GM12873 (cell line): Measurements from ENCODE around the gene CHCHD6.

Source experiments
- CTCF ChIP-seq: IDR thresholded peaks from 2 replicates; pipeline ENCODE4 v1.5.1; 2012; ENCODE audit warnings: low read depth, mild to moderate bottlenecking, moderate library complexity, low read length, control low read depth; ENCODE audit not compliant: insufficient read depth; ENCODE audit errors: missing control alignments

CHCHD6 gene

DNA sequence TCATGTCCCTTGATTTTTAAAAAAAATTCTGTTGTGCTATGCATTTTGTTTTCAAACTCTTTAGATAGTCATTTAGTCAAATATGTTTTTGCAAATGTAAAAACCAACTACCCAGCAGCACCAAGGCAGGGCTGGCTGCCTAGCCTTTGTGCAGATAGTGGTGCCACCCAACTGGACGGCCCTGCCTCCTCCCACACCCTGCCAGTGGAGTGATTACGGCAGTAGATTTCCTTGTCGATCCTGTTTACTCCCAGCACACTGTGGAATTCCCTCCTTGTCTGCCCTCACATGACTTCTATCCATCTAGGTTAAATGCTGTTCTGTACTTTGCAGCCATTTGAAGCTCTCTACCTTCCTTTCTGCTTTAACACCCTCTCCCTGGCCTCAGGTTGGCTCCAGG is 199.5 kb downstream of the CHCHD6 start:
- no peak for TF ChIP-seq CTCF

DNA sequence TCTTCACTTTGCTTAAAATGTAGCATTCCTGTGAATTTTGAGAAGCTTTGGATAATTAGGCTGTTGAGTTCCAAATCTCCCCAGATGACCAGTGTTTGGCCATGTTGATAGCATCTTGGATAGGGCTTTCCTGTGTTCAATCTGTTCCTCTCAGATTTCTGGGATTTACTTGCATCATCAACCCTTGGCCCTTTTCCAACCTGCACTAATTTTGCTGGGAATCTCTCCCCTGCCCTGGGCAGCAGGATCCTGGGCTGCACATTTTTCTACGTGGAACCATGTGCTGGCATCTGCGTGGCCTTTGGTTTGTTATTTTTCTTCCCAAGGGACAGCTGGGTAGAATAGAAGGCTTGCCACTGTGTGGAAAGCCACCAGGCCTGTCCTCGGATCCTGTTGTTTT is 203.5 kb downstream of the CHCHD6 start:
- no peak for TF ChIP-seq CTCF

DNA sequence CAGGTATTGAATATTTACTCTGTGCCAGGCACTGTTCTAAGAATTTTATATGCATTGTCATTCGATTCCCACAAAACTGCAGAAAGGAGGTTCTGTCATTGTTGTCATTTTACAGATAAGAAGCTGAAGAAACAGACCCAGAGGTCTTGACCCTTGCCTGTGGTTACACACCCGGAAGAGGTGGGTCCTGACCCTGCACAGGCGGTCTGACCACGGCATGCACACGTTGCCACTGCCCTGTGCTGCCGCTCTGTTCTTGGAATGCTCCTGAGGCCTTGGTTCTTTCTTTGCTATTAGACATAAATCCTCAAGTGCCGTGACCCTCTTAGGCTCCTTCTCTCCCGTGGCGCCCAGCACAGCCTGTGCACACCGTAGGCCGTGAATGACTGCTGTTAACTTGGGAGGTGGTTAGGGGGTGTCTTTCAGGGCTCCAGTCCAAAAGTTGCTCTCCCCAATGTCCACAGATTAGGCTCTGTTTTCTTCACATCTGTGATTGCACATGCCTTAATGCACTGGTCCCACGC is 204.8 kb downstream of the CHCHD6 start:
- no peak for TF ChIP-seq CTCF

- no peak for TF ChIP-seq CTCF
These were observed 206.2 kb downstream of the CHCHD6 start for GRCh38 chr3:126910231-126910630.

GRCh38 chr3:126911162-126912026 is 207.4 kb downstream of the CHCHD6 start:
- no peak for TF ChIP-seq CTCF

- TF ChIP-seq CTCF: no peak
These were observed 208.0 kb downstream of the CHCHD6 start for GRCh38 chr3:126912027-126912422.

- TF ChIP-seq CTCF: no peak
These were observed 208.6 kb downstream of the CHCHD6 start for GRCh38 chr3:126912491-126913195.
